HepG2 (cell line): ENCODE data around the gene NRN1L. TPM values are rescaled to one million over a fixed set of nuclear protein-coding genes. Genes with fewer than 3 reads are reported as not detected.
A peak's percentile ranks its signal among the peaks of the same experiment; 100 is the strongest.

ENCODE experiments used
- ATRX ChIP-seq: sonication (generic); formaldehyde crosslinking; IDR thresholded peaks from 2 replicates; pipeline ENCODE4 v1.4.0; 2020; ENCODE audit warnings: missing genetic modification reagents, borderline replicate concordance
- DMAP1 ChIP-seq: IDR thresholded peaks from 2 replicates; pipeline ENCODE4 v1.6.1; 2016
- ELF3 ChIP-seq: IDR thresholded peaks from 2 replicates; pipeline ENCODE4 v1.6.1; 2016; ENCODE audit warnings: missing genetic modification reagents, missing compliant biosample characterization
- KAT2B ChIP-seq: fragments of 150-350 bp; IDR thresholded peaks from 2 replicates; pipeline ENCODE4 v1.6.1; 2014; ENCODE audit warnings: low read depth, low read length, borderline replicate concordance
- MBNL3 ChIP-seq: fragments of 250-450 bp; sonication (Bioruptor Pico); conservative IDR thresholded peaks from 2 replicates; pipeline ENCODE4 v1.8.0; 2022; ENCODE audit warnings: mild to moderate bottlenecking, inconsistent platforms
- SIX4 ChIP-seq: sonication (generic); formaldehyde crosslinking; IDR thresholded peaks from 2 replicates; pipeline ENCODE4 v1.4.0; 2020; ENCODE audit warnings: missing genetic modification reagents
- SRY ChIP-seq: sonication (generic); formaldehyde crosslinking; IDR thresholded peaks from 2 replicates; pipeline ENCODE4 v1.8.0; 2022; ENCODE audit warnings: mild to moderate bottlenecking, missing genetic modification reagents
- TCF12 ChIP-seq, 2 experiments: fragments of 450-650 bp in 1 of 2; sonication (generic) in 1 of 2; formaldehyde crosslinking in 1 of 2; IDR thresholded peaks; 2 replicates each; pipeline versions ENCODE4 v1.6.1 to v1.8.0; 2017 to 2022; ENCODE audit warnings: antibody characterized with exemption in 1 of 2, mild to moderate bottlenecking in 1 of 2, missing genetic modification reagents in 1 of 2, moderate library complexity in 1 of 2
- ZBTB20 ChIP-seq: sonication (generic); formaldehyde crosslinking; IDR thresholded peaks from 2 replicates; pipeline ENCODE4 v1.8.1; 2023; ENCODE audit warnings: missing genetic modification reagents, low read depth, mild to moderate bottlenecking, borderline replicate concordance
- ZKSCAN5 ChIP-seq: sonication (generic); formaldehyde crosslinking; IDR thresholded peaks from 2 replicates; pipeline ENCODE4 v1.5.1; 2020; ENCODE audit warnings: mild to moderate bottlenecking, missing genetic modification reagents
- ZNF136 ChIP-seq: sonication (generic); formaldehyde crosslinking; IDR thresholded peaks from 2 replicates; pipeline ENCODE4 v1.8.1; 2022; ENCODE audit warnings: low read depth, mild to moderate bottlenecking, moderate library complexity, missing genetic modification reagents
- ZNF296 ChIP-seq: sonication (generic); formaldehyde crosslinking; conservative IDR thresholded peaks from 2 replicates; pipeline ENCODE4 v1.5.0; 2020; ENCODE audit warnings: mild to moderate bottlenecking, missing genetic modification reagents
- ZNF607 ChIP-seq: sonication (generic); formaldehyde crosslinking; IDR thresholded peaks from 2 replicates; pipeline ENCODE4 v1.5.1; 2020; ENCODE audit warnings: missing genetic modification reagents, mild to moderate bottlenecking, borderline replicate concordance
- ZNF775 ChIP-seq: sonication (generic); formaldehyde crosslinking; IDR thresholded peaks from 2 replicates; pipeline ENCODE4 v1.4.0; 2020; ENCODE audit warnings: missing genetic modification reagents, mild to moderate bottlenecking, moderate library complexity, borderline replicate concordance
- ZSCAN21 ChIP-seq: sonication (generic); formaldehyde crosslinking; IDR thresholded peaks from 2 replicates; pipeline ENCODE4 v1.8.0; 2022; ENCODE audit warnings: mild to moderate bottlenecking, missing genetic modification reagents, moderate library complexity, borderline replicate concordance
- polyA plus RNA-seq, 8 experiments: library from polyadenylated mRNA; depleted of rRNA in 3 of 8; stranded (reverse) in 7 of 8; unstranded in 1 of 8; fragments of >200 nt; fragmentation: Illumina TruSeq in 4 of 8; extraction: Trizol in 4 of 8; gene quantifications; 2 replicates each; pipeline versions ENCODE4 v1.2.1 to v1.2.3, GENCODE V29; 2011 to 2016; ENCODE audit warnings: low read depth in 4 of 8, missing spikeins in 1 of 8, mixed read lengths in 1 of 8; ENCODE audit not compliant: insufficient read depth in 1 of 8
- total RNA-seq, 5 experiments: library from RNA; depleted of rRNA; stranded (reverse); fragments of >200 nt; fragmentation: Illumina TruSeq; extraction: Trizol; gene quantifications; 2 replicates each; pipeline ENCODE4 v1.2.3, GENCODE V29; 2016; ENCODE audit warnings: low read depth in 1 of 5
- TF ChIP-seq, protein P1 (sequence below): sonication (generic); formaldehyde crosslinking; IDR thresholded peaks from 2 replicates; pipeline ENCODE4 v1.9.0; 2021; ENCODE audit warnings: mild to moderate bottlenecking, missing genetic modification reagents
- TF ChIP-seq, protein P2 (sequence below): IDR thresholded peaks from 2 replicates; pipeline ENCODE4 v1.6.1; 2016; ENCODE audit warnings: low read depth, borderline replicate concordance
- TF ChIP-seq, protein P3 (sequence below), 2 experiments: sonication (generic) in 1 of 2; formaldehyde crosslinking in 1 of 2; IDR thresholded peaks; 2 replicates each; pipeline versions ENCODE4 v1.4.0 to v1.6.1; 2018 to 2020; ENCODE audit warnings: missing genetic modification reagents in 2 of 2, borderline replicate concordance in 1 of 2, low read depth in 1 of 2, mild to moderate bottlenecking in 1 of 2, missing biosample characterization in 1 of 2
- TF ChIP-seq, protein P4 (sequence below): sonication (generic); formaldehyde crosslinking; conservative IDR thresholded peaks from 2 replicates; pipeline ENCODE4 v1.4.0; 2020; ENCODE audit warnings: missing genetic modification reagents

NRN1L gene
- total and polyA plus RNA-seq, 2 of the 13 experiments (the other 11 are each of a cell fraction or from before 2014, with no cell fraction given): 0.53 to 1.2 TPM

DNA sequence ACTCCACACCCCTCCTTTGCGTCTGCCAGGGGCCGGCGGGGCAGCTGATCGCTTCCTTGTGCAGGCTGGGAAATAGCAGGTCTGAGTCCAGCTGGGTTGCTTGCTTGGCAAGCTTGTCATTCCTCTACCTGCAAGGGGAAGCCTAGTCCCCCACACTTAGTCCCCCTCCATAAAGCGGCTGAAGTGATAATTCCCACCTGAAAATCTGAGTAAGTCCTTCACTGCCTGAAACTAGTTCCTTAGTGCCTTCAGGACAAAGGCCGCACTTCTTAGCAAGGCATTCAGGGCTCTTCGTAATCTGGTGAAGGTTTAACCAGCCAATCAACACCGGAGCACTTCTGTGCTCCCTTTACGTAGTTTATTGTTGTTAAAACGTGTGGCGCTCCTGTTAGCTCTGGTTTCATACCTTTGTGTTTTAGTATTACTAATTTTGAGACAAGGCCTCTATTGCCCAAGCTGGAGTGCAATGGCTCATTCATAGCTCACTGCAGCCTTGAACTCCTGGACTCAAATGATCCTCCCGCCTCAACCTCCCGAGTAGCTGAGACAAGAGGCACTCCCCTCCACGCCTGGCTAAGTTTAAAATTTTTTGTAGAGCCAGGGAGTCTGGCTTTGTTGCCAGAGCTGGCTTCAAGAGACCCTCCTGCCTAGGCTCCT is 9.2 kb downstream of the NRN1L start (continued):
- no peak for TF ChIP-seq ATRX
- TF ChIP-seq, protein P1, sequence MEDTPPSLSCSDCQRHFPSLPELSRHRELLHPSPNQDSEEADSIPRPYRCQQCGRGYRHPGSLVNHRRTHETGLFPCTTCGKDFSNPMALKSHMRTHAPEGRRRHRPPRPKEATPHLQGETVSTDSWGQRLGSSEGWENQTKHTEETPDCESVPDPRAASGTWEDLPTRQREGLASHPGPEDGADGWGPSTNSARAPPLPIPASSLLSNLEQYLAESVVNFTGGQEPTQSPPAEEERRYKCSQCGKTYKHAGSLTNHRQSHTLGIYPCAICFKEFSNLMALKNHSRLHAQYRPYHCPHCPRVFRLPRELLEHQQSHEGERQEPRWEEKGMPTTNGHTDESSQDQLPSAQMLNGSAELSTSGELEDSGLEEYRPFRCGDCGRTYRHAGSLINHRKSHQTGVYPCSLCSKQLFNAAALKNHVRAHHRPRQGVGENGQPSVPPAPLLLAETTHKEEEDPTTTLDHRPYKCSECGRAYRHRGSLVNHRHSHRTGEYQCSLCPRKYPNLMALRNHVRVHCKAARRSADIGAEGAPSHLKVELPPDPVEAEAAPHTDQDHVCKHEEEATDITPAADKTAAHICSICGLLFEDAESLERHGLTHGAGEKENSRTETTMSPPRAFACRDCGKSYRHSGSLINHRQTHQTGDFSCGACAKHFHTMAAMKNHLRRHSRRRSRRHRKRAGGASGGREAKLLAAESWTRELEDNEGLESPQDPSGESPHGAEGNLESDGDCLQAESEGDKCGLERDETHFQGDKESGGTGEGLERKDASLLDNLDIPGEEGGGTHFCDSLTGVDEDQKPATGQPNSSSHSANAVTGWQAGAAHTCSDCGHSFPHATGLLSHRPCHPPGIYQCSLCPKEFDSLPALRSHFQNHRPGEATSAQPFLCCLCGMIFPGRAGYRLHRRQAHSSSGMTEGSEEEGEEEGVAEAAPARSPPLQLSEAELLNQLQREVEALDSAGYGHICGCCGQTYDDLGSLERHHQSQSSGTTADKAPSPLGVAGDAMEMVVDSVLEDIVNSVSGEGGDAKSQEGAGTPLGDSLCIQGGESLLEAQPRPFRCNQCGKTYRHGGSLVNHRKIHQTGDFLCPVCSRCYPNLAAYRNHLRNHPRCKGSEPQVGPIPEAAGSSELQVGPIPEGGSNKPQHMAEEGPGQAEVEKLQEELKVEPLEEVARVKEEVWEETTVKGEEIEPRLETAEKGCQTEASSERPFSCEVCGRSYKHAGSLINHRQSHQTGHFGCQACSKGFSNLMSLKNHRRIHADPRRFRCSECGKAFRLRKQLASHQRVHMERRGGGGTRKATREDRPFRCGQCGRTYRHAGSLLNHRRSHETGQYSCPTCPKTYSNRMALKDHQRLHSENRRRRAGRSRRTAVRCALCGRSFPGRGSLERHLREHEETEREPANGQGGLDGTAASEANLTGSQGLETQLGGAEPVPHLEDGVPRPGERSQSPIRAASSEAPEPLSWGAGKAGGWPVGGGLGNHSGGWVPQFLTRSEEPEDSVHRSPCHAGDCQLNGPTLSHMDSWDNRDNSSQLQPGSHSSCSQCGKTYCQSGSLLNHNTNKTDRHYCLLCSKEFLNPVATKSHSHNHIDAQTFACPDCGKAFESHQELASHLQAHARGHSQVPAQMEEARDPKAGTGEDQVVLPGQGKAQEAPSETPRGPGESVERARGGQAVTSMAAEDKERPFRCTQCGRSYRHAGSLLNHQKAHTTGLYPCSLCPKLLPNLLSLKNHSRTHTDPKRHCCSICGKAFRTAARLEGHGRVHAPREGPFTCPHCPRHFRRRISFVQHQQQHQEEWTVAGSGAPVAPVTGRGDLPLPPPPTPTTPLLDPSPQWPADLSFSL (CRISPR knock-in tag): no peak
- TF ChIP-seq DMAP1 (CRISPR knock-in tag): no peak
- TF ChIP-seq KAT2B: no peak
- TF ChIP-seq SRY: no peak; the same call in 1 of the 2 replicates
- no peak for TF ChIP-seq TCF12 (IDR thresholded peaks at IDR 0.05)
- no peak for TF ChIP-seq TCF12 (CRISPR knock-in tag; IDR thresholded peaks at IDR 0.05)
- TF ChIP-seq, protein P2, sequence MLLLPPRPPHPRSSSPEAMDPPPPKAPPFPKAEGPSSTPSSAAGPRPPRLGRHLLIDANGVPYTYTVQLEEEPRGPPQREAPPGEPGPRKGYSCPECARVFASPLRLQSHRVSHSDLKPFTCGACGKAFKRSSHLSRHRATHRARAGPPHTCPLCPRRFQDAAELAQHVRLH (CRISPR knock-in tag): 0 out of 2 replicates have a peak, but pooled peaks have one; percentile 15
- TF ChIP-seq ZSCAN21: no peak; the same call in 1 of the 2 replicates
- TF ChIP-seq, protein P3, sequence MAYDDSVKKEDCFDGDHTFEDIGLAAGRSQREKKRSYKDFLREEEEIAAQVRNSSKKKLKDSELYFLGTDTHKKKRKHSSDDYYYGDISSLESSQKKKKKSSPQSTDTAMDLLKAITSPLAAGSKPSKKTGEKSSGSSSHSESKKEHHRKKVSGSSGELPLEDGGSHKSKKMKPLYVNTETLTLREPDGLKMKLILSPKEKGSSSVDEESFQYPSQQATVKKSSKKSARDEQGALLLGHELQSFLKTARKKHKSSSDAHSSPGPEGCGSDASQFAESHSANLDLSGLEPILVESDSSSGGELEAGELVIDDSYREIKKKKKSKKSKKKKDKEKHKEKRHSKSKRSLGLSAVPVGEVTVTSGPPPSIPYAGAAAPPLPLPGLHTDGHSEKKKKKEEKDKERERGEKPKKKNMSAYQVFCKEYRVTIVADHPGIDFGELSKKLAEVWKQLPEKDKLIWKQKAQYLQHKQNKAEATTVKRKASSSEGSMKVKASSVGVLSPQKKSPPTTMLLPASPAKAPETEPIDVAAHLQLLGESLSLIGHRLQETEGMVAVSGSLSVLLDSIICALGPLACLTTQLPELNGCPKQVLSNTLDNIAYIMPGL (CRISPR knock-in tag; IDR thresholded peaks at IDR 0.05; ENCODE audit: borderline replicate concordance in 1 of 2, low read depth in 1 of 2): 0 out of 4 replicates have a peak, but pooled peaks of 1 of the 2 experiments have one; percentile 1
- no peak for TF ChIP-seq ZNF136 (CRISPR knock-in tag)
- no peak for TF ChIP-seq MBNL3 (CRISPR knock-in tag)
- 0 out of 2 replicates have a peak, but pooled peaks have one; percentile 11 for TF ChIP-seq SIX4 (CRISPR knock-in tag)
- TF ChIP-seq ZKSCAN5: no peak
- TF ChIP-seq, protein P4, sequence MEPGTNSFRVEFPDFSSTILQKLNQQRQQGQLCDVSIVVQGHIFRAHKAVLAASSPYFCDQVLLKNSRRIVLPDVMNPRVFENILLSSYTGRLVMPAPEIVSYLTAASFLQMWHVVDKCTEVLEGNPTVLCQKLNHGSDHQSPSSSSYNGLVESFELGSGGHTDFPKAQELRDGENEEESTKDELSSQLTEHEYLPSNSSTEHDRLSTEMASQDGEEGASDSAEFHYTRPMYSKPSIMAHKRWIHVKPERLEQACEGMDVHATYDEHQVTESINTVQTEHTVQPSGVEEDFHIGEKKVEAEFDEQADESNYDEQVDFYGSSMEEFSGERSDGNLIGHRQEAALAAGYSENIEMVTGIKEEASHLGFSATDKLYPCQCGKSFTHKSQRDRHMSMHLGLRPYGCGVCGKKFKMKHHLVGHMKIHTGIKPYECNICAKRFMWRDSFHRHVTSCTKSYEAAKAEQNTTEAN: no peak
- no peak for TF ChIP-seq ZBTB20 (CRISPR knock-in tag)
- TF ChIP-seq ZNF775 (CRISPR knock-in tag): no peak
- no peak for TF ChIP-seq ZNF607 (CRISPR knock-in tag)
- TF ChIP-seq ELF3 (CRISPR knock-in tag): 0 out of 2 replicates have a peak, but pooled peaks have one; percentile 0
- peak; percentile 48; the same call in 1 of the 2 replicates for TF ChIP-seq ZNF296 (CRISPR knock-in tag)
